Stomach smooth muscle (tissue), 2 donors: ENCODE data around the gene RABGAP1L.
A peak's percentile ranks its signal among the peaks of the same experiment; 100 is the strongest.

Experiments
- H3K27ac ChIP-seq: one replicate; pipeline ENCODE4 v1.7.0; 2013; ENCODE audit warnings: mild to moderate bottlenecking, low read length, inconsistent platforms
- H3K27me3 ChIP-seq, 2 donors: one replicate each; pipeline ENCODE4 v1.7.0; 2013; ENCODE audit warnings: low read length in 2 of 2; ENCODE audit not compliant: insufficient read depth in 2 of 2, control insufficient read depth in 1 of 2
- H3K36me3 ChIP-seq, 2 donors: one replicate each; pipeline ENCODE4 v1.7.0; 2013; ENCODE audit warnings: low read length in 2 of 2; ENCODE audit not compliant: control insufficient read depth in 2 of 2, insufficient read depth in 2 of 2
- H3K4me1 ChIP-seq: one replicate; pipeline ENCODE4 v1.7.0; 2013; ENCODE audit warnings: low read length; ENCODE audit not compliant: control insufficient read depth, insufficient read depth
- H3K4me3 ChIP-seq, 2 donors: one replicate each; pipeline ENCODE4 v1.7.0; 2013; ENCODE audit warnings: low read length in 2 of 2
- H3K9ac ChIP-seq, 2 donors: one replicate each; pipeline ENCODE4 v1.7.0; 2013; ENCODE audit warnings: low read length in 2 of 2, mild to moderate bottlenecking in 1 of 2
- H3K9me3 ChIP-seq, 2 donors: one replicate each; pipeline ENCODE4 v1.7.0; 2013; ENCODE audit warnings: low read length in 2 of 2; ENCODE audit not compliant: control insufficient read depth in 2 of 2
- donor health status: healthy.
- donor health status: Pancreatic carcinoma.

The RABGAP1L gene

GRCh38 chr1:174858301-174858700 lies 699.0 kb downstream of the RABGAP1L start:
- Histone ChIP-seq H3K4me1 (no peaks in the 10 kb centered on the region), H3K9me3 (no peaks in the 10 kb centered on the region), H3K36me3 (no peaks in the 10 kb centered on the region), H3K9ac (no peak overlapping the region), H3K27me3 (no peaks in the 10 kb centered on the region), H3K4me3 (no peak overlapping the region), H3K27ac (no peak overlapping the region)

DNA sequence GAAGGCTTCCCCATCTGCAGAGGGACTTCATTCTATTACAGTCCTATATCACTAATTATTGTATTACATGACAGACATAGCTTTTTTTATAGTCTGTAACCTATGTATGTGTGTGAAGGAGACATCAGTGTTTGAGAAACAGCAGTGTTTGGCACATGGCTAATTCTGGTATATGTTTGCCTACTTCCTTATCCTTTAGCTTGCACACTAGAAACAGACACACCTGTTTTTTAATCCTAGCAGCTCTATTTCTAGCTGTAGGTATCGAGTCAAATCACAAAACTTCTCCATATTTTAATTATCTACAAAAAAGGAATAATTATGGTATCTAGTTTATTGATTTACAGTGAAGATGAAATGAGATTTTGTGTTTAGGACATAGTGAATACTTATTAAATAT lies 711.0 kb downstream of the RABGAP1L start:
- Histone ChIP-seq H3K27me3 (no peaks in the 10 kb centered on the region), H3K4me1 (no peaks in the 10 kb centered on the region), H3K9ac (no peak overlapping the region), H3K9me3 (no peaks in the 10 kb centered on the region), H3K27ac (no peak overlapping the region), H3K4me3 (no peak overlapping the region), H3K36me3 (no peaks in the 10 kb centered on the region)

- no peaks in the 10 kb centered on the region for H3K9me3 ChIP-seq
- no peaks in the 10 kb centered on the region for H3K27me3 ChIP-seq
- no peak overlapping the region for H3K4me3 ChIP-seq
- no peak overlapping the region for H3K9ac ChIP-seq
- H3K27ac ChIP-seq, result no peak overlapping the region
- no peaks in the 10 kb centered on the region for H3K36me3 ChIP-seq
- H3K4me1 ChIP-seq, result no peaks in the 10 kb centered on the region
Measured at GRCh38 chr1:174871886-174872285, 712.6 kb downstream of the RABGAP1L start.

GRCh38 chr1:174872615-174873058 lies 713.3 kb downstream of the RABGAP1L start:
- H3K27ac ChIP-seq, result no peak overlapping the region
- H3K9me3 ChIP-seq, result no peaks in the 10 kb centered on the region
- H3K4me3 ChIP-seq, result no peak overlapping the region
- H3K36me3 ChIP-seq, result no peaks in the 10 kb centered on the region
- H3K27me3 ChIP-seq, result no peaks in the 10 kb centered on the region
- no peak overlapping the region for H3K9ac ChIP-seq
- H3K4me1 ChIP-seq, result no peaks in the 10 kb centered on the region

DNA sequence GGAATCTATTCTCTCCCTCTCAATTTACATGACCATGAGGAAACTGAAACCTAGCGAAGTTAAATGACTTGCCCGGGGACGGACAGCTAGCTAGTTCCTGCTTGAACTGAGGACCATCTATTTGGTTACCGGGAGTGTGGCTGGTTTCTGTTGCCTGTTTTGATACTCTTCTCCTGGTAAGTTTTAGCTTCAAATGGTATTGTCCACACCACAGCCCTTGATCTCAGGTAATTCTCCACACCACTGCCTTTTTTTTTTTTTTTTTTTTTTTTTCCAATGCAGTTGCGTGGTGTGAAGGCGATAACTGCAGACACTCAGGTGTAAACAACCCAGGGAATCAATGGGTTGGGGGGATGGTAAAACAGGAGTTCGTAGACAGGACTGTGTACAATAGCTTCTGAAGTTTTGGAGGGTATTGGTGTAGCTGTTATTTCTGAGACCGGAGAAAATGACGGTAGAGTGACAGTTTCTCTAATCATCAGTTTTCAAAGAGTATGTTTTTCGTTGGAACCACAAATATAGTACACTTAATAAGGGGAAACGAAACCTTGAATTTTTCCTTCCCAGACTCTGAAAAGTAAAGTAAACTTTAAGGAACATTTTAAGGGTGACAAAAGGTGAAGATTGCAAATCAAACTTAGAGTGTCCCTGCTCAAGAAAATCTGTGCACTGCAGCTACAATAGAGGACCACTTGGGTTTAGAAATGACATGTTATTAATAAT lies 715.2 kb downstream of the RABGAP1L start:
- Histone ChIP-seq H3K4me1 (no peaks in the 10 kb centered on the region), H3K27me3 (no peaks in the 10 kb centered on the region), H3K9me3 (no peaks in the 10 kb centered on the region), H3K36me3 (no peaks in the 10 kb centered on the region), H3K27ac (no peak overlapping the region), H3K9ac (no peak overlapping the region), H3K4me3 (peak overlapping the region in 1 of 2 donors; percentile 9)

- Histone ChIP-seq H3K4me3 (no peak overlapping the region), H3K27ac (no peak overlapping the region), H3K36me3 (no peaks in the 10 kb centered on the region), H3K9ac (no peak overlapping the region), H3K4me1 (no peaks in the 10 kb centered on the region), H3K9me3 (no peaks in the 10 kb centered on the region), H3K27me3 (no peaks in the 10 kb centered on the region)
Measured at GRCh38 chr1:174875306-174875705, 716.0 kb downstream of the RABGAP1L start.

GRCh38 chr1:174877208-174877673 lies 717.9 kb downstream of the RABGAP1L start:
- no peaks in the 10 kb centered on the region for H3K27me3 ChIP-seq
- no peak overlapping the region for H3K27ac ChIP-seq

DNA sequence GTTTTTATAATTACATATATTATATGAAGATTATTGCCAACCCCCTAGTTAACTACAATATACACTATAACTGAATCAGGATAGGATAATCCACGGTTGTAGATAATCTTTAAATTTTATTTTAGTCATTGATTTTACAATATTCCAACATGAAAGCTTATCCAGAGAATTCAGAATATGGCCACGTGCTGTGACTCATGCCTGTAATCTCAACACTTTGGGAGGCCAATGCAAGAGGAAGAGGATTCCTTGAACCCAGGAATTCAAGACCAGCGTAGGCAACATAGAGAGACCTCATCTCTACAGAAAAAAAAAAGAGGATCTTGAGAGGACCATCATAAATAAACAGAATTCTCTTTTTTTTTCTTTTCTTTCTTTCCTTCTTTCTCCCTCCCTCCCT lies 720.9 kb downstream of the RABGAP1L start:
- Histone ChIP-seq H3K27me3 (no peaks in the 10 kb centered on the region), H3K27ac (no peak overlapping the region), H3K36me3 (no peaks in the 10 kb centered on the region), H3K9me3 (no peaks in the 10 kb centered on the region), H3K9ac (no peak overlapping the region), H3K4me1 (no peaks in the 10 kb centered on the region), H3K4me3 (no peak overlapping the region)

More at GRCh38 chr1:174877208-174877673, 717.9 kb downstream of the RABGAP1L start:
- Histone ChIP-seq H3K4me3 (no peak overlapping the region), H3K4me1 (no peaks in the 10 kb centered on the region), H3K36me3 (no peaks in the 10 kb centered on the region), H3K9me3 (no peaks in the 10 kb centered on the region), H3K9ac (no peak overlapping the region)

GRCh38 chr1:174883409-174883808 lies 724.1 kb downstream of the RABGAP1L start:
- no peaks in the 10 kb centered on the region for H3K27me3 ChIP-seq
- no peak overlapping the region for H3K27ac ChIP-seq
- no peak overlapping the region for H3K9ac ChIP-seq
- no peaks in the 10 kb centered on the region for H3K9me3 ChIP-seq
- no peak overlapping the region for H3K4me3 ChIP-seq
- H3K36me3 ChIP-seq, result no peaks in the 10 kb centered on the region
- no peaks in the 10 kb centered on the region for H3K4me1 ChIP-seq

DNA sequence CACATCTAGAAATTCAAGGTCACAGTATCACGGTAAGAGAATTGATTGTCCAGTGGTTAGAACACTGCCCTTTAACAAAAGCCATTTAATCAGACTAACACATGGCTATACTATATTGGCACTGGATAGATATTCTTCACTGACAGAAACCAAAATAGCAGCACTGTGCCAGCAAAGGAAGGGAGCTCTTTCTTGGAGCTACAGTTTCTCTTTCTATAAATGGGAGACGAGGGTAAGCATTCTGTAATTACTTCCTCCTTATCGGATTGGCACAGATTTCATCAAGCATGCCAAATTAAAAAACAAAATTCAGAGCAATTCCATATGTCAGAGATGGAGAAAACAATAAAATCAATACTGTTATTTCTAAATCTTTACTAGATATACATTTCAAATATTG lies 724.7 kb downstream of the RABGAP1L start:
- H3K4me3 ChIP-seq, result no peak overlapping the region
- no peaks in the 10 kb centered on the region for H3K4me1 ChIP-seq
- no peak overlapping the region for H3K9ac ChIP-seq
- no peaks in the 10 kb centered on the region for H3K36me3 ChIP-seq
- H3K27ac ChIP-seq, result no peak overlapping the region
- H3K9me3 ChIP-seq, result no peaks in the 10 kb centered on the region
- no peaks in the 10 kb centered on the region for H3K27me3 ChIP-seq

DNA sequence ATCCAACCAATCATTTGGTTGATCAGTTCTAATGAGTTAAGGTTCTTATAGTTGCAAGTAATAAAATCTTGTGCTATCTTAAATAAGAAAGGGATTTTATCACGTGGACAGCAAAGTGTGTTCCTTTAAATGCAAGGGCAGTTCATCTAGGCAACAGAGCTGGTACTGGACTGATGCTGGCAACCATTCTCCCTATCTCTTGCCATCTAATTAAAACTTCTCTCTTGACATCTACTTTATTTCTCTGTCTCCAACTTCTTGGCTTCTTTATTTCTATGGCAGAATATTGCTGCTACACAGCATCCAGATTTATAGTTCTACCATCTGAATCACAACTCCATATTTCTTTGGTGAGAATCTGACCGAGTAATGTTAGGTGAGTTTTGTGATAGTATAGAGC lies 725.2 kb downstream of the RABGAP1L start:
- H3K4me3 ChIP-seq, result no peak overlapping the region
- no peak overlapping the region for H3K27ac ChIP-seq
- H3K9ac ChIP-seq, result no peak overlapping the region
- H3K9me3 ChIP-seq, result no peaks in the 10 kb centered on the region
- no peaks in the 10 kb centered on the region for H3K27me3 ChIP-seq
- no peaks in the 10 kb centered on the region for H3K36me3 ChIP-seq
- H3K4me1 ChIP-seq, result no peaks in the 10 kb centered on the region
